Measurements from ENCODE around the gene SPATS2L.

Gene SPATS2L

DNA sequence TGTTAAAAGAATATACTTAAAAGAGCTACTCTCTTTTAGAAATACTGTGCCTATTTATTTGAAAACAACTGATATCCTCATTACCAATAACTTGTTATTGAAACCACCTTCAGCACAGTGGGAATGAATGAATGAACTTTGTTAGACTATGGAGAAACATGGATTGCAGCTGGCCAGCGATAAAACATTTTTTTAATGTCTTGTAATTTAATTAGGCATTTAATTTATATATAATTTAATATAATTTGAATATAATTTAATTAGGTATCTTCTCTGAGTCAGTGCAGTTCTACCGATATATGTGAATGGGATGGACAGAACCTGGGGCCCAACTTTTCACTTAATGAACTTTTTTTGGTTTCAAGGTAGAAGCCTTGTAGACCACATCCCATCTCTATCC is 109.0 kb downstream of the SPATS2L start:
- no peaks in the 10 kb centered on the region for H3K9me3 ChIP-seq (ENCODE audit: severe bottlenecking)
- TF ChIP-seq, protein P1, sequence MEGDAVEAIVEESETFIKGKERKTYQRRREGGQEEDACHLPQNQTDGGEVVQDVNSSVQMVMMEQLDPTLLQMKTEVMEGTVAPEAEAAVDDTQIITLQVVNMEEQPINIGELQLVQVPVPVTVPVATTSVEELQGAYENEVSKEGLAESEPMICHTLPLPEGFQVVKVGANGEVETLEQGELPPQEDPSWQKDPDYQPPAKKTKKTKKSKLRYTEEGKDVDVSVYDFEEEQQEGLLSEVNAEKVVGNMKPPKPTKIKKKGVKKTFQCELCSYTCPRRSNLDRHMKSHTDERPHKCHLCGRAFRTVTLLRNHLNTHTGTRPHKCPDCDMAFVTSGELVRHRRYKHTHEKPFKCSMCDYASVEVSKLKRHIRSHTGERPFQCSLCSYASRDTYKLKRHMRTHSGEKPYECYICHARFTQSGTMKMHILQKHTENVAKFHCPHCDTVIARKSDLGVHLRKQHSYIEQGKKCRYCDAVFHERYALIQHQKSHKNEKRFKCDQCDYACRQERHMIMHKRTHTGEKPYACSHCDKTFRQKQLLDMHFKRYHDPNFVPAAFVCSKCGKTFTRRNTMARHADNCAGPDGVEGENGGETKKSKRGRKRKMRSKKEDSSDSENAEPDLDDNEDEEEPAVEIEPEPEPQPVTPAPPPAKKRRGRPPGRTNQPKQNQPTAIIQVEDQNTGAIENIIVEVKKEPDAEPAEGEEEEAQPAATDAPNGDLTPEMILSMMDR (IDR thresholded peaks at IDR 0.05; ENCODE audit: low read depth, low read length), result no peak
- no peak overlapping the region for H3K27ac ChIP-seq
- no peaks in the 10 kb centered on the region for H3K27me3 ChIP-seq (ENCODE audit: insufficient read depth, low read depth, severe bottlenecking)
- no peak overlapping the region for H3K4me3 ChIP-seq (ENCODE audit: low read depth, low read length)
- DNase-seq, result no peak
- H3K36me3 ChIP-seq, result peaks cover 9% of the 10 kb centered on the region

DNA sequence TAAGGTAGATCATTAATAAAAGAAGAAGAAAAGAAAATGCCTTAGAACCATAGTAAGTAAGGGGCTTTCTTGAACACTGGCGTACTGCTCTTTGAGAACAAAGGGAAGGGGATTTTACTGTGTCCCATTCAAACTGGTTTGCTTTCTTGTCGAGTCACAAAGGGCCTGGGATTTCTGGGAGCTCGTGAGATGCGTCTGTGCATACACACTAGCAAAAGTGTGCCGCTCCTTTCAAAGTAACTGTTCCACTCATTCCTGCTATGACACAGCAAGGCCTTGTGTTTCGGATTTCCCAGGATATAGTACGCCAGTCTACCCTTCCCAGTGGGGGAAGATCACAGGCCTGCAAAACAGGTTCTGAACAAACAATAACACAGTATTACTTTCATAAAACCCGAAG is 110.4 kb downstream of the SPATS2L start:
- DNase-seq, result no peak

DNA sequence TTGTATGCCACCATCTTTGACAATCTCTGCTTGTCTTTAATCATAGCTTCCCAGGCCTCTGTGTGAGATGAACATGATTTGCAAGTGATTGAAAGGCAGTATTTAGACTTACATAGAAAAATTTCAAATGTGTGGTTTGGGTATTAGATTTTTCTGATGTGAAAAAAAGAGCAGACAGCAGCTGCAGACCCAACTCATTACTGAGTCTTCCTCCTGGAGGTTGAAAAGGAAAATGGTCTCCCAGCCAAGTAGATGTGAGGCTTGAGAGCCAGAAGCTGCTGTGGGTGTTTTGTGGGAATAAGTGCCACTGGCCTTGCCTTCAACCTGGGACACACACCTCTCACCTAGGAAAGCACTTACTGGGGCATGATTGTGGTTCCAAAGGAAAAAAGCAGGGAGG is 110.9 kb downstream of the SPATS2L start:
- no peak for DNase-seq
- TF ChIP-seq, protein P1 (IDR thresholded peaks at IDR 0.05; ENCODE audit: low read depth, low read length), result no peak
- Histone ChIP-seq H3K9me3 (ENCODE audit: severe bottlenecking) (no peaks in the 10 kb centered on the region), H3K4me3 (ENCODE audit: low read depth, low read length) (no peak overlapping the region), H3K36me3 (peaks cover 22% of the 10 kb centered on the region), H3K27ac (no peak overlapping the region), H3K27me3 (ENCODE audit: insufficient read depth, low read depth, severe bottlenecking) (no peaks in the 10 kb centered on the region)

More for the DNA sequence above, 110.4 kb downstream of the SPATS2L start:
- TF ChIP-seq, protein P1 (IDR thresholded peaks at IDR 0.05; ENCODE audit: low read depth, low read length), result no peak
- H3K36me3 ChIP-seq, result peaks cover 21% of the 10 kb centered on the region
- H3K4me3 ChIP-seq (ENCODE audit: low read depth, low read length), result no peak overlapping the region
- H3K27ac ChIP-seq, result no peak overlapping the region
- H3K27me3 ChIP-seq (ENCODE audit: insufficient read depth, low read depth, severe bottlenecking), result no peaks in the 10 kb centered on the region
- no peaks in the 10 kb centered on the region for H3K9me3 ChIP-seq (ENCODE audit: severe bottlenecking)

DNA sequence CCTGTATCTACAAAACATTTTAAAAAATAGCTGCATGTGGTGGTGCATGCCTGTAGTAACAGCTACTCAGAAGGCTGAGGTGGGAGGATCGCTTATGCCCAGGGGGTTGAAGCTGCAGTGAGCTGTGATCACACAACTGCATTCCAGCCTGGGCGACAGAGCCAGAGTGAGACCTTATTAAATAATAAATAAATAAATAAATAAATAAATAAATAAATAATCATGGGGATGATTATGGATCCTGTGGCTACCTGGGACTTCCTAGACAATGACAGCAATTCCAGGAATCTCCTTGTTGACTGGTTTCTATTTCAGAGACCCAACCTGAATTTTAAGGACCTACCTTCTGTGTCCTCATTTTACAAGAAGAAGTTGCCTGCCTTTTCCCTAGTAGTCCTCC is 111.9 kb downstream of the SPATS2L start:
- DNase-seq, result no peak
- TF ChIP-seq, protein P1 (IDR thresholded peaks at IDR 0.05; ENCODE audit: low read depth, low read length), result no peak
- H3K36me3 ChIP-seq, result peaks cover 22% of the 10 kb centered on the region

DNA sequence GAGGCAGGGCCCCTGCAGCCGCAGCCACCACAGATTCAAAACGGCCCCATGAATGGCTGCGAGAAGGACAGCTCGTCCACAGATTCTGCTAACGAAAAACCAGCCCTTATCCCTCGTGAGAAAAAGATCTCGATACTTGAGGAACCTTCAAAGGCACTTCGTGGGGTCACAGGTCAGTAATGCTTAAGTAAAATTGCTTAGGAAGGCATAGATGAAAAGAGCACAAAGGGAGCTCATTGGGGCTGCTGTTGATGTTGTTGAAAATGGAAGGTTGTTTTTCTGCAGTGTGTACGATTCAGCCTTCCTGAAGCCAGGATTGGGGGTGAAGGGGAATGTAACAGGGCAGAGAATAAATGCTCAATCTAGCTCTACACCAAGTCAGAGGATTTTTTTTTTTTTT is 112.8 kb downstream of the SPATS2L start:
- TF ChIP-seq, protein P1 (IDR thresholded peaks at IDR 0.05; ENCODE audit: low read depth, low read length), result no peak
- DNase-seq, result no peak
- Histone ChIP-seq H3K27me3 (ENCODE audit: insufficient read depth, low read depth, severe bottlenecking) (no peaks in the 10 kb centered on the region), H3K27ac (no peak overlapping the region), H3K9me3 (ENCODE audit: severe bottlenecking) (no peaks in the 10 kb centered on the region), H3K4me3 (ENCODE audit: low read depth, low read length) (no peak overlapping the region), H3K36me3 (peaks cover 22% of the 10 kb centered on the region)

More for the DNA sequence above, 111.9 kb downstream of the SPATS2L start:
- H3K4me3 ChIP-seq (ENCODE audit: low read depth, low read length), result no peak overlapping the region
- no peaks in the 10 kb centered on the region for H3K27me3 ChIP-seq (ENCODE audit: insufficient read depth, low read depth, severe bottlenecking)
- no peaks in the 10 kb centered on the region for H3K9me3 ChIP-seq (ENCODE audit: severe bottlenecking)
- H3K27ac ChIP-seq, result no peak overlapping the region

DNA sequence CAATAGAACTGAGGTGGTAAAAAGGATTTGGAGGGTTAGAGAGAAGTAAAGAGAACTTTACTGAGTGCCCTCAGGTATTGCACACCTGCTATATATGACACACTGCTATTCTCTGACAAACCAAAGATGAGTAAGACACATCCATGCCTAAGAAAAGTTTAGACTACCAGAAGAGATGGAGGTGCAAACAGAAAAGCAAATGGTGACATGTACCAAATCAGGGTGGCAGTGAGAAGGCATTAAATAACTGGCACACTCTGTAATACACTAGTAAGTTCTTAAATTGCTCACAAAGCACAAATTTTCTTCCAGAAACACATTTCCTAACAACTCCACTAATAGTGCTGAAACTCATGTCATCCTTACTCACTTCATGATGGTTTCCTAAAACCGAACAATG is 114.8 kb downstream of the SPATS2L start:
- Histone ChIP-seq H3K4me3 (ENCODE audit: low read depth, low read length) (no peak overlapping the region), H3K9me3 (ENCODE audit: severe bottlenecking) (no peaks in the 10 kb centered on the region), H3K36me3 (peaks cover 22% of the 10 kb centered on the region), H3K27ac (no peak overlapping the region), H3K27me3 (ENCODE audit: insufficient read depth, low read depth, severe bottlenecking) (no peaks in the 10 kb centered on the region)
- no peak for DNase-seq
- TF ChIP-seq, protein P1 (IDR thresholded peaks at IDR 0.05; ENCODE audit: low read depth, low read length), result no peak

Data from WERI-Rb-1 (cell line).